Breast epithelium (tissue), 3 donors: ENCODE measurements around the gene C1QTNF3.

Experiments
- POLR2A ChIP-seq: fragments of 450-650 bp; IDR thresholded peaks from one replicate; pipeline ENCODE4 v1.6.1; 2016; ENCODE audit warnings: antibody characterized with exemption, mild to moderate bottlenecking, moderate library complexity
- TF ChIP-seq, protein P1 (sequence below), 3 donors: fragments of 450-650 bp; IDR thresholded peaks; one replicate each; pipeline ENCODE4 v1.5.1; 2016 to 2017; ENCODE audit warnings: antibody characterized with exemption in 3 of 3, mild to moderate bottlenecking in 3 of 3, moderate library complexity in 3 of 3

DNA sequence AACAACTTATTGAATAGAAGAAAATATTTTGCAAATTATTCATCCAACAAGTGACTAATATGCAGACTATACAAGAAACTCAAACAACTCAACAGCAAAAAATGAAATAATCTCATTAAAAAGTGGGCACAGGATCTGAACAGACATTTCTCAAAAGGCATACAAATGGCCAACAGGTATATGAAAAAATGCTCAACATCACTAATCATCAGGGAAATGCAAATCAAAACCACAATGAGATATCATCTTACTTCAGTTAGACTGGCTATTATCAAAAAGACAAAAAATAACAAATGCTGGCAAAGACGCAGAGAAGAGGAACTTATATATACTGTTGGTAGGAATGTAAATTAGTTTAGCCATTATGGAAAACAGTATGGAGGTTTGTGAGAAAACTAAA is 33.4 kb downstream of the C1QTNF3 start:
- TF ChIP-seq, protein P1, sequence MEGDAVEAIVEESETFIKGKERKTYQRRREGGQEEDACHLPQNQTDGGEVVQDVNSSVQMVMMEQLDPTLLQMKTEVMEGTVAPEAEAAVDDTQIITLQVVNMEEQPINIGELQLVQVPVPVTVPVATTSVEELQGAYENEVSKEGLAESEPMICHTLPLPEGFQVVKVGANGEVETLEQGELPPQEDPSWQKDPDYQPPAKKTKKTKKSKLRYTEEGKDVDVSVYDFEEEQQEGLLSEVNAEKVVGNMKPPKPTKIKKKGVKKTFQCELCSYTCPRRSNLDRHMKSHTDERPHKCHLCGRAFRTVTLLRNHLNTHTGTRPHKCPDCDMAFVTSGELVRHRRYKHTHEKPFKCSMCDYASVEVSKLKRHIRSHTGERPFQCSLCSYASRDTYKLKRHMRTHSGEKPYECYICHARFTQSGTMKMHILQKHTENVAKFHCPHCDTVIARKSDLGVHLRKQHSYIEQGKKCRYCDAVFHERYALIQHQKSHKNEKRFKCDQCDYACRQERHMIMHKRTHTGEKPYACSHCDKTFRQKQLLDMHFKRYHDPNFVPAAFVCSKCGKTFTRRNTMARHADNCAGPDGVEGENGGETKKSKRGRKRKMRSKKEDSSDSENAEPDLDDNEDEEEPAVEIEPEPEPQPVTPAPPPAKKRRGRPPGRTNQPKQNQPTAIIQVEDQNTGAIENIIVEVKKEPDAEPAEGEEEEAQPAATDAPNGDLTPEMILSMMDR (IDR thresholded peaks at IDR 0.05) = no peak
- no peak for TF ChIP-seq POLR2A
